Adrenal gland (tissue), 5 donors: ENCODE results near the gene TRAK1.

Source experiments
- POLR2A ChIP-seq, 2 donors: fragments of 450-650 bp; IDR thresholded peaks; one replicate each; pipeline ENCODE4 v1.6.1; 2017; ENCODE audit warnings: antibody characterized with exemption in 2 of 2, mild to moderate bottlenecking in 2 of 2, moderate library complexity in 1 of 2
- TF ChIP-seq, protein P1 (sequence below), 6 experiments: fragments of 450-650 bp in 4 of 6; fragments of 200-600 bp in 2 of 6; sonication (generic) in 1 of 6; IDR thresholded peaks; 1 replicate in 5 of 6; 2 replicates in 1 of 6; pipeline versions ENCODE4 v1.5.1 to v1.8.0; 2016 to 2021; ENCODE audit warnings: antibody characterized with exemption in 6 of 6, mild to moderate bottlenecking in 2 of 6, moderate library complexity in 1 of 6
- donor health status: DM: no; HTN: no; CAD: no.

DNA sequence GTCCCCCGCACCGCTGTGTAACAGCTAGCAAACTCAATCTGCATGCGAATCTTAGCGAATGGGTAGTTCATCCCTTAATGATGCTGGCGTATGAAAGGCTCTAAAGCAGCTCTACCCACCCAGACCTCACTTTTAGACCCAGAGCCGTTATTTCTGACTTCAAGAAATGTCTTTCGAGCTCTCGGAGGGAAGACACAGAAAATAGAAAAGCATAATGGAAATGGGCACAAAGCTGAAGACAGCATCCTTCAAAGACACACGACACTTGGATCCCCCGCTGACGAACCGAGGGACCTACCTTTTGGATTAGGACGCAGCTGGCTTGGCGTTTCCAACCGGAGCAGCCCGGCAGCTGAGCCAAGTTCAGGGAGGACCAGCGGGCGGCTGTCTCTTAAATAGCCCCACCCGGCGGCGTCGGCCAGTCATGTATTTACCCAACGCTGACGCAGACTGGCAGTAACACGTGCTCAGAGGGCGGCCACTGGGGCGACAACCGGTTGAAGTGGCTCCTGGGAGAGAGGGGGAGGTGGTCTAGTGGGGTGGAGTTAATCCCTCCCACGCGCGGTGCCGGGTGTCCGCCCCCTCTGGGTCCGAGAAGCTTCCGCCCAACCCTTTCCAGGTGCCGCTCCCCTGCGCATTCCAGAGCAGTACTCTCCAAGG lies 173.4 kb downstream of the TRAK1 start:
- no peak for TF ChIP-seq POLR2A (IDR thresholded peaks at IDR 0.05)
- TF ChIP-seq, protein P1, sequence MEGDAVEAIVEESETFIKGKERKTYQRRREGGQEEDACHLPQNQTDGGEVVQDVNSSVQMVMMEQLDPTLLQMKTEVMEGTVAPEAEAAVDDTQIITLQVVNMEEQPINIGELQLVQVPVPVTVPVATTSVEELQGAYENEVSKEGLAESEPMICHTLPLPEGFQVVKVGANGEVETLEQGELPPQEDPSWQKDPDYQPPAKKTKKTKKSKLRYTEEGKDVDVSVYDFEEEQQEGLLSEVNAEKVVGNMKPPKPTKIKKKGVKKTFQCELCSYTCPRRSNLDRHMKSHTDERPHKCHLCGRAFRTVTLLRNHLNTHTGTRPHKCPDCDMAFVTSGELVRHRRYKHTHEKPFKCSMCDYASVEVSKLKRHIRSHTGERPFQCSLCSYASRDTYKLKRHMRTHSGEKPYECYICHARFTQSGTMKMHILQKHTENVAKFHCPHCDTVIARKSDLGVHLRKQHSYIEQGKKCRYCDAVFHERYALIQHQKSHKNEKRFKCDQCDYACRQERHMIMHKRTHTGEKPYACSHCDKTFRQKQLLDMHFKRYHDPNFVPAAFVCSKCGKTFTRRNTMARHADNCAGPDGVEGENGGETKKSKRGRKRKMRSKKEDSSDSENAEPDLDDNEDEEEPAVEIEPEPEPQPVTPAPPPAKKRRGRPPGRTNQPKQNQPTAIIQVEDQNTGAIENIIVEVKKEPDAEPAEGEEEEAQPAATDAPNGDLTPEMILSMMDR (IDR thresholded peaks at IDR 0.05) = no peak
